SKM-1 treated with dmso at 0.1 percent for 144 hours (cell line): ENCODE data around the gene CRTC2.

Source experiments
- DNase-seq: peaks from one replicate; lab custom pipeline; 2025; ENCODE audit not compliant: unreplicated experiment; lab: John Stamatoyannopoulos, UW

The CRTC2 gene

DNA sequence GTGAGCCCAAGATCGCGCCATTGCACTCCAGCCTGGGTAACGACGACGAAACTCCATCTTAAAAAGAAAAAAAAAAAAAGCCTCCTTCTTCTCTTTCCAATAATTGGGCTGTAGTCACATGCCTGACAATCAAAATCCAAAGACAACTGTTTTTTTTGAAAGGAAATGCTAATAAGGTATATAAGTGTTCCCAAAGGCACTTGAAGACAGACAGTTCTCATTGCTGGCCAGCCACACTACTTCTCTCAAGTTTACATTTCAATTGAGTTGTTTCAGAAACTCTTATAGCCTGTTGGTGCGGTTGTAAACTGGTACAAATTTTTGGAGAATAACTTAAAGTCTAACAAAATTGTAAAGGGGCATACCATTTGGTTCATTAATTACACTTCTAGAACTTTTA is 58.9 kb downstream of the CRTC2 start:
- no peak for DNase-seq
